Smooth muscle cell (in vitro differentiated cells): ENCODE results near the gene ACTL7B. TPM values are rescaled to one million over a fixed set of nuclear protein-coding genes. Genes with fewer than 3 reads are reported as not detected.

Experiments
- DNase-seq: peaks from one replicate; lab custom pipeline; 2025; ENCODE audit not compliant: unreplicated experiment; lab: John Stamatoyannopoulos, UW
- H2AFZ ChIP-seq: fragments of 200-600 bp; sonication (generic); 2 replicates; pipeline ENCODE4 v1.6.0; 2016; ENCODE audit warnings: antibody characterized with exemption, low read depth, mild to moderate bottlenecking
- H3F3A ChIP-seq: fragments of 200-600 bp; sonication (generic); 2 replicates; pipeline ENCODE4 v1.6.0; 2017; ENCODE audit warnings: antibody characterized with exemption, low read depth
- H3K27ac ChIP-seq: fragments of 200-600 bp; sonication (generic); 2 replicates; pipeline ENCODE4 v1.5.1; 2016; ENCODE audit warnings: low read depth, mild to moderate bottlenecking
- H3K27me3 ChIP-seq: fragments of 200-600 bp; sonication (generic); 2 replicates; pipeline ENCODE4 v1.6.1; 2016; ENCODE audit warnings: low read depth, mild to moderate bottlenecking
- H3K36me3 ChIP-seq: fragments of 200-600 bp; sonication (generic); 2 replicates; pipeline ENCODE4 v1.5.1; 2016; ENCODE audit warnings: low read depth
- H3K4me1 ChIP-seq: fragments of 200-600 bp; sonication (generic); 2 replicates; pipeline ENCODE4 v1.5.1; 2016; ENCODE audit warnings: low read depth
- H3K4me2 ChIP-seq: fragments of 200-600 bp; sonication (generic); 2 replicates; pipeline ENCODE4 v1.6.0; 2016; ENCODE audit warnings: mild to moderate bottlenecking
- H3K4me3 ChIP-seq: fragments of 200-600 bp; sonication (generic); 2 replicates; pipeline ENCODE4 v1.5.1; 2016; ENCODE audit warnings: mild to moderate bottlenecking
- H3K79me2 ChIP-seq: fragments of 200-600 bp; sonication (generic); 2 replicates; pipeline ENCODE4 v1.6.0; 2016; ENCODE audit warnings: low read depth, mild to moderate bottlenecking
- H3K9ac ChIP-seq: fragments of 200-600 bp; sonication (generic); 2 replicates; pipeline ENCODE4 v1.6.0; 2016; ENCODE audit warnings: low read depth
- H3K9me3 ChIP-seq: fragments of 200-600 bp; sonication (generic); replicated peaks from 2 replicates; pipeline ENCODE4 v1.5.1; 2016; ENCODE audit warnings: low read depth
- H4K20me1 ChIP-seq: fragments of 200-600 bp; sonication (generic); 2 replicates; pipeline ENCODE4 v1.6.0; 2016; ENCODE audit warnings: low read depth
- CTCF ChIP-seq: fragments of 200-600 bp; sonication (generic); IDR thresholded peaks from 2 replicates; pipeline ENCODE4 v1.5.1; 2017; ENCODE audit warnings: borderline replicate concordance, mild to moderate bottlenecking, antibody characterized with exemption; ENCODE audit not compliant: insufficient read depth, poor library complexity, severe bottlenecking
- WGBS: methylation state at CpG from one replicate; pipeline ENCODE4 v1.1.7; 2016; ENCODE audit warnings: low lambda C conversion rate; 5-methylcytosine and 5-hydroxymethylcytosine counted together
- polyA plus RNA-seq: library from polyadenylated mRNA; unstranded; fragments of >200 nt; fragmentation: Nextera tagmentation; extraction: Ambion mirVana; gene quantifications from 2 replicates; pipeline ENCODE4 v1.2.1, GENCODE V29; 2016
- small RNA-seq: library from RNA; depleted of rRNA; stranded (forward); fragments of <200 nt; gene quantifications from one replicate; pipeline ENCODE3, GENCODE V24; 2014
- total RNA-seq: library from RNA; depleted of rRNA; stranded (reverse); fragments of >200 nt; gene quantifications from 2 replicates; pipeline ENCODE4 v1.2.3, GENCODE V29; 2014

ACTL7B gene
- total and polyA plus RNA-seq, 2 experiments from 2014 or later, result not detected

DNA sequence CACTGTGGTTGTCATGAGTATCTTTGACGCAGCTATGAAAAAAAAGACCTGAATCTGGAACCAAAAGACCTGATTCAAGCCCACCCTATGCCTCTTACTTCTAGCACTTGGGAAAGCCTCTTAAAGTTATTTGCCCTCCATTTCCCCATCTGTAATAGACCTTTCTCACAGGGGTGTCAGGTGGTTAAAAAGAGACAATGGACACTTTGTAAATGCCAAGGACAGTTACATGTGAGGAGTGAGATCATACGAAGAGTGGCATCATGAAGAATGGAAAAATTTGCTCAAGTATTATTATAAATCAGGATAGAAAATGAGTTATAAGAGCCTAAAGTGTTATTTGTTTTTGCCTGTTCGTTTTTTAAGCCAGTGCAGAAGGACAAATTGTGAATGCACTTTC lies 46.5 kb downstream of the ACTL7B start:
- no peaks in the 10 kb centered on the region for H3K27me3 ChIP-seq
- H3K27ac ChIP-seq, result no peak overlapping the region
- no peaks in the 10 kb centered on the region for H4K20me1 ChIP-seq
- H3K4me1 ChIP-seq, result peaks cover 8% of the 10 kb centered on the region
- no peaks in the 10 kb centered on the region for H3K79me2 ChIP-seq
- 90% methylated on average over 3 of the region's 3 CpGs for WGBS
- no peak overlapping the region for H3K9ac ChIP-seq
- H2AFZ ChIP-seq, result no peak overlapping the region
- H3K36me3 ChIP-seq, result no peaks in the 10 kb centered on the region
- no peaks in the 10 kb centered on the region for H3K9me3 ChIP-seq
- peaks cover 10% of the 10 kb centered on the region for H3F3A ChIP-seq
- no peak for DNase-seq
- no peak overlapping the region for H3K4me2 ChIP-seq
- H3K4me3 ChIP-seq, result no peak overlapping the region
- TF ChIP-seq CTCF, result no peak

Small RNA genes lying within 50 kb of the gene (small RNA-seq; reads per million reads assigned to genes)
- not detected for gene AL359692.1

Other genes starting within 250 kb of the ACTL7B start
- gene ACTL7A, start 6.3 kb upstream of the ACTL7B start, total RNA-seq, result not detected in 2 replicates
- gene ACTL7A, start 6.3 kb upstream of the ACTL7B start, polyA plus RNA-seq, result not detected in 2 replicates
- gene ELP1, start 78.1 kb upstream of the ACTL7B start, total RNA-seq, result 38.4 and 72.1 TPM in 2 replicates
- 11.9 and 16.2 TPM in 2 replicates for gene ELP1, start 78.1 kb upstream of the ACTL7B start, polyA plus RNA-seq
- 16.9 and 21.9 TPM in 2 replicates for gene ABITRAM, start 78.4 kb upstream of the ACTL7B start, total RNA-seq
- 15.6 and 22.7 TPM in 2 replicates for gene ABITRAM, start 78.4 kb upstream of the ACTL7B start, polyA plus RNA-seq
- 33.5 and 44.3 TPM in 2 replicates for gene CTNNAL1, start 157.5 kb upstream of the ACTL7B start, total RNA-seq
- gene CTNNAL1, start 157.5 kb upstream of the ACTL7B start, polyA plus RNA-seq, result 27.4 and 29.0 TPM in 2 replicates